GM06990 (cell line): ENCODE results near the gene DFFB.

Experiments used
- DNase-seq: peaks from one replicate; pipeline ENCODE4 v3.0.0-alpha.2; 2011; ENCODE audit not compliant: insufficient read length; ENCODE audit errors: extremely low read depth
- H3K27me3 ChIP-seq: replicated peaks from 2 replicates; pipeline ENCODE4 v1.6.0; 2011; ENCODE audit warnings: low read length; ENCODE audit not compliant: control insufficient read depth, insufficient read depth
- H3K36me3 ChIP-seq: 2 replicates; pipeline ENCODE4 v1.5.1; 2011; ENCODE audit warnings: low read length; ENCODE audit not compliant: control insufficient read depth, insufficient read depth
- H3K4me3 ChIP-seq: replicated peaks from 2 replicates; pipeline ENCODE4 v1.5.1; 2011; ENCODE audit warnings: low read depth, mild to moderate bottlenecking, control low read depth, low read length
- TF ChIP-seq, protein P1 (sequence below): IDR thresholded peaks from 2 replicates; pipeline ENCODE4 v1.5.1; 2011; ENCODE audit warnings: low read length, control low read depth, mild to moderate bottlenecking, inconsistent platforms; ENCODE audit not compliant: insufficient read depth, poor library complexity, severe bottlenecking

DFFB gene

DNA sequence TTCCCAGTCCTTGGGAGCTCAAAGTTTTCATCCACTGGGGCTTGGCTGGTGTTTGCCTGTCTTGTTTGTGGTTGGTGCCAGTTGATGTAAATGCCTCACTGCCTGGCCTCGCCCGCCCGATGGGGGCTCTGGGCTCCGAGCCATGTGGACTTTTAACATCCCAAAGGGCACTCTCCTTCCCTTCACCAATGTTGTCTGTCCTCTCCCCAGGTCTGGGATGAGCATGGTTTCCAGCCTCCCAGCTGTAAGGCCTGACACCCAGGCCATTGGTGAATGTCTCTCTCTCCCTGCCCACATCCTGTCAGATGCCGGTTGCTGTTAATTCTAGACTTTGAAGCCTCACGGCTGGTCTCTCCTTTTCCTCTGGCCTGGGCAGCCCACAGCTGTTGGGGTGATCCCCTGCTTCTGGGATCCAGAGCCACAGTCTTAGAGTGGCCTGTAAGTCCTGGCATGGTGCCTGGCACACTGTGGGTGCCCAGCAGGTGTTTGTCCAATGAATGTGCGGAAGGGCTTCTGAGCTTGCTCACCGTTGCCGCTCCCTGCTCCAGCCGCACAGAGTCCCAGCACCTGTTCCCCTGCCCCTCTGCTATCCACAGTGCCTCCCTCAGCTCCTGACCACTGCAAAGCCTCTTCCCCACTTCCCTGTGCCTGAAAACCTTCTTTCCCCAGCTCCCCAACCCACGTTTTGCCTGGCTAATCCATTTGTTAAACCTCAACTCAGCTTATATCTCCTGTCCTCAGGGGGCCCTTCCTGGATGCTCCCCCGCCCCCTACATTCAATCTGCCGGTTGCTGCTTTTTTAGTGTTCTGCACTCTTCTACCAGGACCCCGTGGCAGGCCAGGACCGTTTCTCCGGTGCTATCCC is 46.1 kb downstream of the DFFB start:
- DNase-seq, result no peak
- TF ChIP-seq, protein P1, sequence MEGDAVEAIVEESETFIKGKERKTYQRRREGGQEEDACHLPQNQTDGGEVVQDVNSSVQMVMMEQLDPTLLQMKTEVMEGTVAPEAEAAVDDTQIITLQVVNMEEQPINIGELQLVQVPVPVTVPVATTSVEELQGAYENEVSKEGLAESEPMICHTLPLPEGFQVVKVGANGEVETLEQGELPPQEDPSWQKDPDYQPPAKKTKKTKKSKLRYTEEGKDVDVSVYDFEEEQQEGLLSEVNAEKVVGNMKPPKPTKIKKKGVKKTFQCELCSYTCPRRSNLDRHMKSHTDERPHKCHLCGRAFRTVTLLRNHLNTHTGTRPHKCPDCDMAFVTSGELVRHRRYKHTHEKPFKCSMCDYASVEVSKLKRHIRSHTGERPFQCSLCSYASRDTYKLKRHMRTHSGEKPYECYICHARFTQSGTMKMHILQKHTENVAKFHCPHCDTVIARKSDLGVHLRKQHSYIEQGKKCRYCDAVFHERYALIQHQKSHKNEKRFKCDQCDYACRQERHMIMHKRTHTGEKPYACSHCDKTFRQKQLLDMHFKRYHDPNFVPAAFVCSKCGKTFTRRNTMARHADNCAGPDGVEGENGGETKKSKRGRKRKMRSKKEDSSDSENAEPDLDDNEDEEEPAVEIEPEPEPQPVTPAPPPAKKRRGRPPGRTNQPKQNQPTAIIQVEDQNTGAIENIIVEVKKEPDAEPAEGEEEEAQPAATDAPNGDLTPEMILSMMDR, result no peak
- H3K27me3 ChIP-seq, result no peaks in the 10 kb centered on the region
- H3K4me3 ChIP-seq, result no peak overlapping the region
- no peaks in the 10 kb centered on the region for H3K36me3 ChIP-seq

DNA sequence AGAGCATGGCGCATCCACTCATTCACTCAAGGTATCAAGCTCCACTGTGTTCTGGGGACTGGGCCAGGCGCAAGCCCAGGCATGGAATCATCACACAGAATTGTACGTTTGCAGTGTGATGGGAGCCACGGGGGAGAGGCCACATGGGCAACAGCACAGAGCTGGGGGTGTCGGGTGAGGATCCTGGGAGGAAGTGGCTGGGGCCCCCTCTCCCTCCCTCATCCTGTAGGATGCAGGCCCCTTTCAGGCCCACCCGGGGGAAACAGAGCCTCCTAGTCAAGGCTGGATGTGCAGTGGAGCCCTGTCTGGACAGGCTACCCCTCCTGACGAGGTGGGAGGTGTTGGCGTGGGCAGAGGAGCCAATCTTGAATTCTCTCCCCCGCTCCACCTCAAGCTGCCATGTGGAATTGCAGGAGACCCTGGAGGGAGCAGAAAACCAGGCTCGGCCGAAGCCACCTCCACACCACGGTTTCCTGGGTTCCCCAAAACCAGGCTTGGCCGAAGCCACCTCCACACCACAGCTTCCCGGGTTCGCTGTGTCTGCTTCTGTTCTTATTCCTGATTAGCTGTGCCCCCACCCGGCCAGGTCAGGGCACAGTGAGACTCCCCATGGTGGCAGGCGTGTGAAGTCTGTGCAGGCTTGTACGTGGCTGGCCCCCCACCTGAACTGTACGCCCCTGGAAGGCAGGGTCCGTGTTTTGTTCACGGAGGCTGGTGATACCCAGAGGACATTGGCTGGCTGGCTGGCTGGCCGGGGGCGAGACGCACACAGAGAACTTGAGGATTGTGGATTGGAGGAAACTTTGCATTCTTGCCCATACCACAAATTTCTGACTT is 46.9 kb downstream of the DFFB start:
- TF ChIP-seq, protein P1, result no peak
- no peak for DNase-seq
- no peak overlapping the region for H3K4me3 ChIP-seq
- no peaks in the 10 kb centered on the region for H3K36me3 ChIP-seq
- no peaks in the 10 kb centered on the region for H3K27me3 ChIP-seq

DNA sequence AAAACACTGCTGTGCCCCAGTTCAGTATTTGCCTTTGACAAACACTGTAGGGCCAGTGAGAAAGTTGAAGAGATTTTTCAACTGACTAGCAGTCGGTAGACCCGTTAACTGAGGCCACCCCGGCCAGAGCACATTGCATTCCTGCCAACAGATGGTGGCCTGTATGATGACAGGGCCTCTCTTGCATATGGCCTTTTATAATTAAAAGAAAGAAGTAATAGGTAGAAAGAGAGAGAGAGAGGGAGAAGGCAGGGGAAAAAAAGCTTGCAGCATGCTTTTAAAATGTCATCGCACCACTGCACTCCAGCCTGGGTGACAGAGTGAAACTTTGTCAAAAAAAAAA is 47.5 kb downstream of the DFFB start:
- TF ChIP-seq, protein P1, result no peak
- no peaks in the 10 kb centered on the region for H3K27me3 ChIP-seq
- H3K4me3 ChIP-seq, result no peak overlapping the region
- no peaks in the 10 kb centered on the region for H3K36me3 ChIP-seq
- DNase-seq, result no peak

DNA sequence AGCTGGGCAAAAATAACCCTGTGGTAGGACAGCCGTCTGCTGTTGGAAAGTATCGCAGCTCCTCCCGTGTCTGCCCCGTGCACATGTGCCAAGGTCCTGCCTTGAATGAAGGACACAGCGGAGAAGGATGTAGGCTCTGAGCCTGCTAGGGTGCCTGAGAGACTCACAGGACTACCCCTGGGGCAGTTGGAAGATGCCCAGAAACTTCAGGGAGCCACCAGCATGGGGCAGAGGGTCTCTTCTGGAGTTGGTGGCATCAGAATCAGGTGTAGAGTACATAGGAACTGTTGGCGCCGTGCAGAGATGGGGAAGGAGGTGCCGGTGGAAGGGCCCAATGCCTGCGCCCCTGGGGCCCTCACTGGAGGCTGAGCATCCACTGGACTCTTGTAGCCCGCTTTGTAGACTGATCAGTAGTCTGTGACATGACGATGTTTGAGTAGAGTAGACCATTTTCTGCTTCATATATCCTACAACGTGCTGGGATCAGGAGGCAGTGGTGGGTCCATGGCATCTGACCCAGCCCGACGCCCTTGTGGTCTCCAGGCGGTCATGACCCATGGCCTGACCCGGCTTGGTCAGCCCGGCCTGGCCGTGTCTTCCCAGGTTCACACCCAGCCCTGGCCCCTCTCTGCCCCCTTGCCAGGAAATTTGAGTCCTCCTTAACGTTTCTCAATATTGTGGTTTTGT is 48.1 kb downstream of the DFFB start:
- H3K4me3 ChIP-seq, result no peak overlapping the region
- no peaks in the 10 kb centered on the region for H3K36me3 ChIP-seq
- H3K27me3 ChIP-seq, result no peaks in the 10 kb centered on the region
- TF ChIP-seq, protein P1, result no peak
- no peak for DNase-seq

DNA sequence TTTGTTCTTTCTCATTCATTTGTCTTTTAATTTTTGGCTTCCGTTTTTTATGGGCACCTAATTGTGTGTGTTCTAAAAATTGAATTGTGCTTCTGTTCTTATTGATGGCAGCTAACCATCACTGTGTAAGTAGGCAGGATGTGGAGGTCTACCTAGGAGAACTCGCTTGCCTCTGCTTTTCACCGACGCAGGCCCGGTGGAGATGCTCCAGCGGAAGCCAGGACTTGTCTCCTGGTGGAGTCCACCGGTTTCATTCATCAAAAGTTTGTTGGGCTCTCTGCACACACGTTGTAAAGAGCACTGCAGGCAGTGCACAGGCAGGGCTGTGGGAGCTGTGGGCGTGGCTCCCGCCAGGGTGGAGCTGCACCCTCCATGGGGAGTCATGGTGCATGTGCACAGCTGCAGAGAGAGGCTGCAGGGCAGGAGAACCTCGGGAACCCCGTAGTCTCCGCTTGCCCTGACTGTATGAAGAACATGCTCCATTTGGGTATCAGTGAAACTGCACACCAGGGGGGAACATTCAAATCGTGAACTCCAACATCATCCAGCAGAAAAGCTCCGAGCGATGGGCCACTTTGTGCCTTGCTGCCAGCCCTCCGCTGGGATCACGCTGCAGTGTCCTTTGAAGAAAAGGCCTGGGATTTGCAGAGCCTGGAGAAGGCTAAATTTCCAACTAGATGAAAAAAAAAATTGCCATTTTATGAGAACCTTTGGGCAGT is 48.8 kb downstream of the DFFB start:
- H3K27me3 ChIP-seq, result no peaks in the 10 kb centered on the region
- H3K4me3 ChIP-seq, result no peak overlapping the region
- TF ChIP-seq, protein P1, result no peak
- DNase-seq, result no peak
- H3K36me3 ChIP-seq, result no peaks in the 10 kb centered on the region
